Keratinocyte (primary cell): ENCODE data around the gene IFNAR1. TPM values are rescaled to one million over a fixed set of nuclear protein-coding genes. Genes with fewer than 3 reads are reported as not detected.
"Not testable (repeated sequence)": the region's sequence is repeated elsewhere in the genome, so short reads cannot be mapped to it uniquely, and the experiment has no call there.

Experiments
- DNase-seq: peaks from one replicate; pipeline ENCODE4 v3.0.0-alpha.2; 2011; ENCODE audit warnings: low read depth, missing footprints, low spot score
- FAIRE-seq: peaks from 2 replicates; lab custom pipeline; 2011; peaks lifted over from hg19 to GRCh38; lab: Jason Lieb, UNC
- H2AFZ ChIP-seq: 2 replicates; pipeline ENCODE4 v1.6.0; 2012; ENCODE audit warnings: low read length, control low read depth, inconsistent platforms; ENCODE audit not compliant: control insufficient read depth
- H3K27ac ChIP-seq: 2 replicates; pipeline ENCODE4 v1.5.1; 2011; ENCODE audit warnings: low read length; ENCODE audit not compliant: control insufficient read depth, insufficient read depth
- H3K27me3 ChIP-seq: 3 replicates; pipeline ENCODE4 v1.6.0; 2011; ENCODE audit warnings: low read length; ENCODE audit not compliant: control insufficient read depth, insufficient read depth; ENCODE audit errors: extremely low read depth
- H3K36me3 ChIP-seq, 2 experiments: 2 replicates in 1 of 2; 3 replicates in 1 of 2; pipeline ENCODE4 v1.5.1; 2011; ENCODE audit warnings: low read length in 2 of 2, mild to moderate bottlenecking in 1 of 2; ENCODE audit not compliant: control insufficient read depth in 2 of 2, insufficient read depth in 2 of 2; ENCODE audit errors: extremely low read depth in 1 of 2
- H3K4me1 ChIP-seq: 3 replicates; pipeline ENCODE4 v1.5.1; 2011; ENCODE audit warnings: low read length; ENCODE audit not compliant: control insufficient read depth, insufficient read depth; ENCODE audit errors: extremely low read depth
- H3K4me2 ChIP-seq: 3 replicates; pipeline ENCODE4 v1.6.0; 2011; ENCODE audit warnings: low read depth, low read length; ENCODE audit not compliant: control insufficient read depth, insufficient read depth; ENCODE audit errors: extremely low read depth
- H3K4me3 ChIP-seq, 3 experiments: fragments of 200-600 bp in 1 of 3; sonication (generic) in 1 of 3; 2 replicates in 2 of 3; 3 replicates in 1 of 3; pipeline ENCODE4 v1.5.1; 2011 to 2016; ENCODE audit warnings: low read length in 3 of 3, mild to moderate bottlenecking in 3 of 3, control low read depth in 2 of 3, inconsistent platforms in 1 of 3, low read depth in 1 of 3, mixed read lengths in 1 of 3, mixed run types in 1 of 3, moderate library complexity in 1 of 3; ENCODE audit not compliant: control insufficient read depth in 2 of 3, insufficient read depth in 2 of 3; ENCODE audit errors: extremely low read depth in 1 of 3
- H3K79me2 ChIP-seq: 2 replicates; pipeline ENCODE4 v1.6.0; 2012; ENCODE audit warnings: low read length; ENCODE audit not compliant: control insufficient read depth, insufficient read depth
- H3K9ac ChIP-seq: 3 replicates; pipeline ENCODE4 v1.6.0; 2011; ENCODE audit warnings: low read length; ENCODE audit not compliant: control insufficient read depth, insufficient read depth; ENCODE audit errors: extremely low read depth
- H3K9me1 ChIP-seq: 3 replicates; pipeline ENCODE4 v1.6.0; 2011; ENCODE audit warnings: low read length; ENCODE audit not compliant: control insufficient read depth, insufficient read depth; ENCODE audit errors: extremely low read depth
- H3K9me3 ChIP-seq: 2 replicates; pipeline ENCODE4 v1.5.1; 2012; ENCODE audit warnings: low read depth, low read length; ENCODE audit not compliant: control insufficient read depth
- H4K20me1 ChIP-seq: 3 replicates; pipeline ENCODE4 v1.6.0; 2011; ENCODE audit warnings: low read length; ENCODE audit not compliant: control insufficient read depth, insufficient read depth; ENCODE audit errors: extremely low read depth
- EZH2 ChIP-seq: IDR thresholded peaks from one replicate; pipeline ENCODE4 v1.6.1; 2012; ENCODE audit warnings: inconsistent platforms, mild to moderate bottlenecking, low read length, moderate library complexity
- dilution Hi-C: fragments of 300-500 bp; cut with MboI; formaldehyde crosslinking; loops from one replicate; pipeline ENCODE4 v1.7.0; 2020; ENCODE audit warnings: low sequenced_read_pairs; ENCODE audit not compliant: extremely low pct_ligation_motif_present
- polyA plus RNA-seq, 5 experiments: library from polyadenylated mRNA; depleted of rRNA in 3 of 5; stranded (reverse) in 3 of 5; stranded (forward) in 1 of 5; unstranded in 1 of 5; fragments of >200 nt; gene quantifications; 1 replicate in 1 of 5; 2 replicates in 3 of 5; 3 replicates in 1 of 5; pipeline versions ENCODE4 v1.2.1 to v1.2.3, GENCODE V29; 2011 to 2012; ENCODE audit warnings: missing spikeins in 2 of 5, low read depth in 1 of 5, low replicate concordance in 1 of 5
- TF ChIP-seq, protein P1 (sequence below), 3 experiments: IDR thresholded peaks in 1 of 3; conservative IDR thresholded peaks in 1 of 3; optimal IDR thresholded peaks in 1 of 3; 2 replicates in 2 of 3; 3 replicates in 1 of 3; pipeline versions ENCODE3 to v1.5.1; 2011; ENCODE audit warnings: low read length in 3 of 3, mild to moderate bottlenecking in 3 of 3, moderate library complexity in 2 of 3, control low read depth in 1 of 3, inconsistent platforms in 1 of 3; ENCODE audit not compliant: insufficient read depth in 2 of 3; ENCODE audit errors: extremely low read depth in 1 of 3

The IFNAR1 gene
- polyA plus RNA-seq, 1 donor (not counting 4 experiments of a cell fraction or from before 2014, with no cell fraction given) = 12.6 TPM

DNA sequence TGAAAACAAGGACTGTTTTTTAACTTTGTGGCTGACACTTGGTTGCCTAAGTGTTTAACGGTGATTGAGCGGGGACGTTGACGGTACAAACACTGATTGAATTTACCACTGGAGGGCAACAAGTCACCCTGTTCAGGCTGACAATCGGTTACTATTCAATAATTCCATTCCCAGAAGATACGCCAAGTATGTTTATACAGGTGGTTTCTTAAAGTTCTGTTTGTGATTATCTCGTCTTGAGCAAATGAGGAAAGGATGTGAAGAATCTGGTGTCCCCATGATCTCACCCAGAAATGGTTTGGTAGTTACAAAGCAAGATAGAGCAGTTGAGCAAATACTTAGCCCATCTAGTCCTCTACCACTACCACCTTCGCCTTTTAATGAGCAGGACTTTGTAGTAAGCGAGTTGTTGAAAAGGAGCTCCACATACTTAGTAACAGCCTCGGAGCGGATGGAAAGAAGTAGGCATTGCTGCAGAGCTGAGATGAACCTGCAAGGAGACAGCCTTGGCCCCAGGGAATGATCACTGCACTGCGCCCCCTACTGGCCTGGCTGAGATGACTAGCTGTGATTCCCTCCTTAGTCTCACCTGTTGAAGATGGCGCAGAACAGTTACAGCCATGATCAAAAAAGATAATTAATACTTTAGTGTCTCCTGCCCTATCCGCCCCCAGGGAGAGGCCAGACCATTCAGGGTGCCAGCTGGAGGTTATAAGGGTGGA is 36.3 kb downstream of the IFNAR1 start:
- Histone ChIP-seq H2AFZ (peak overlapping the region; percentile 53), H3K4me2 (peak overlapping the region; percentile 84), H3K27me3 (no peaks in the 10 kb centered on the region), H3K9me3 (no peaks in the 10 kb centered on the region), H3K4me3 (peak overlapping the region in 2 of 3 experiments; percentile 57 to 58), H3K9ac (peak overlapping the region; percentile 51), H3K36me3 (peaks cover 0 to 1% of the 10 kb centered on the region in 2 experiments), H3K9me1 (no peaks in the 10 kb centered on the region), H4K20me1 (no peaks in the 10 kb centered on the region), H3K79me2 (no peaks in the 10 kb centered on the region), H3K27ac (peak overlapping the region; percentile 54), H3K4me1 (peaks cover 17% of the 10 kb centered on the region)
- dilution Hi-C loops = no loop called here
- DNase-seq (no peak), FAIRE-seq (peak; percentile 51)
- TF ChIP-seq, protein P1, sequence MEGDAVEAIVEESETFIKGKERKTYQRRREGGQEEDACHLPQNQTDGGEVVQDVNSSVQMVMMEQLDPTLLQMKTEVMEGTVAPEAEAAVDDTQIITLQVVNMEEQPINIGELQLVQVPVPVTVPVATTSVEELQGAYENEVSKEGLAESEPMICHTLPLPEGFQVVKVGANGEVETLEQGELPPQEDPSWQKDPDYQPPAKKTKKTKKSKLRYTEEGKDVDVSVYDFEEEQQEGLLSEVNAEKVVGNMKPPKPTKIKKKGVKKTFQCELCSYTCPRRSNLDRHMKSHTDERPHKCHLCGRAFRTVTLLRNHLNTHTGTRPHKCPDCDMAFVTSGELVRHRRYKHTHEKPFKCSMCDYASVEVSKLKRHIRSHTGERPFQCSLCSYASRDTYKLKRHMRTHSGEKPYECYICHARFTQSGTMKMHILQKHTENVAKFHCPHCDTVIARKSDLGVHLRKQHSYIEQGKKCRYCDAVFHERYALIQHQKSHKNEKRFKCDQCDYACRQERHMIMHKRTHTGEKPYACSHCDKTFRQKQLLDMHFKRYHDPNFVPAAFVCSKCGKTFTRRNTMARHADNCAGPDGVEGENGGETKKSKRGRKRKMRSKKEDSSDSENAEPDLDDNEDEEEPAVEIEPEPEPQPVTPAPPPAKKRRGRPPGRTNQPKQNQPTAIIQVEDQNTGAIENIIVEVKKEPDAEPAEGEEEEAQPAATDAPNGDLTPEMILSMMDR (optimal IDR thresholded peaks at IDR 0.05 in 1 of 3, IDR thresholded peaks at IDR 0.05 in 1 of 3, conservative IDR thresholded peaks at IDR 0.05 in 1 of 3; ENCODE audit: extremely low read depth in 1 of 3, insufficient read depth in 2 of 3, low read length in 3 of 3) = peak; percentile 95 to 99 (median 97)
- TF ChIP-seq EZH2 = no peak

GRCh38 chr21:33362044-33362555 is 37.3 kb downstream of the IFNAR1 start:
- H3K27ac ChIP-seq = peak overlapping the region; percentile 54

DNA sequence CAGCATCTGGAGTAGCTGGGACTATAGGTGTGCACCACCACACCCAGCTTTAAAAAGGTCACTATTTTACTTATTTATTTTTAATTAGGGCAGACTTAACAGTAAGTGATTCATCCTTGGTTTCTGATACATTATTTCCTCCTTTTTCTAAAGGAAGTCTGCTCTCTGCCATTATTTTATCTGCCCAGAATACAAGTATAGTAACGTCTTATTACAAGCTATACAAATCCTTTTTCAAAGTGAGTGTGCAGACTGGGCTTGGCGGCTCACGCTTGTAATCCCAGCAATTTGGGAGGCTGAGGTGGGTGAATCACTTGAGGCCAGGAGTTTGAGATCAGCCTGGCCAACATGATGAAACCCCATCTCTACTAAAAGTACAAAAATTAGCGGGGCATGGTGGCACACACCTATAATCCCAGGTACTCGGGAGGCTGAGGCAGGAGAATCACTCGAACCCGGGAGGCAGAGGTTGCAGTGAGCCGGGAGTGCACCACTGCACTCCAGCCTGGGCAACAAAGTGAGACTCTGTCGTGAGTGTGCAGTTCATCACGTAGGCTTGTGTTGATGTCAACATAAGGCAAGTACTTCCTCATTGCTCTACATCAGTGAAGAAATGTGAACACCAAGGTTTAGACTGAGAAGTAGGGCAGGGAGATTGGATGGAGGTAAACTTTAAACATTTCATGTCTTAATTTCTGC is 39.3 kb downstream of the IFNAR1 start:
- H3K9me1 ChIP-seq, H3K27ac ChIP-seq, H3K4me2 ChIP-seq, H2AFZ ChIP-seq, dilution Hi-C loops, H3K27me3 ChIP-seq, H3K9ac ChIP-seq, H4K20me1 ChIP-seq, H3K36me3 ChIP-seq, DNase-seq, H3K79me2 ChIP-seq, FAIRE-seq, H3K4me3 ChIP-seq: not testable (repeated sequence)
- Histone ChIP-seq H3K4me1 (peaks cover 17% of the 10 kb centered on the region), H3K9me3 (peaks cover 18% of the 10 kb centered on the region)

More at GRCh38 chr21:33362044-33362555, 37.3 kb downstream of the IFNAR1 start:
- Histone ChIP-seq H3K27me3 (no peaks in the 10 kb centered on the region), H4K20me1 (no peaks in the 10 kb centered on the region), H3K4me1 (peaks cover 17% of the 10 kb centered on the region), H3K4me3 (peak overlapping the region; percentile 2 to 58 (median 57)), H3K9me3 (peaks cover 6% of the 10 kb centered on the region), H3K36me3 (no peaks in the 10 kb centered on the region), H2AFZ (peak overlapping the region; percentile 67), H3K9me1 (no peaks in the 10 kb centered on the region), H3K9ac (peak overlapping the region; percentile 51), H3K4me2 (peak overlapping the region; percentile 84), H3K79me2 (no peaks in the 10 kb centered on the region)
- dilution Hi-C loops = no loop called here
- TF ChIP-seq, protein P1 (optimal IDR thresholded peaks at IDR 0.05 in 1 of 3, IDR thresholded peaks at IDR 0.05 in 1 of 3, conservative IDR thresholded peaks at IDR 0.05 in 1 of 3; ENCODE audit: extremely low read depth in 1 of 3, insufficient read depth in 2 of 3, low read length in 3 of 3) = no peak
- no peak for TF ChIP-seq EZH2
- FAIRE-seq (peak; percentile 75), DNase-seq (no peak)
